HEK293 (cell line): Measurements from ENCODE around the gene ABCE1.

Experiments
- GLI4 ChIP-seq: fragments of 450-650 bp; formaldehyde crosslinking; IDR thresholded peaks from 2 replicates; pipeline ENCODE4 v1.5.1; 2016; ENCODE audit warnings: missing biosample characterization, missing genetic modification characterization
- ZNF114 ChIP-seq: fragments of 450-650 bp; formaldehyde crosslinking; IDR thresholded peaks from 2 replicates; pipeline ENCODE4 v1.5.0; 2017; ENCODE audit warnings: missing biosample characterization, missing genetic modification characterization
- ZNF341 ChIP-seq: fragments of 450-650 bp; formaldehyde crosslinking; IDR thresholded peaks from 2 replicates; pipeline ENCODE4; 2016; ENCODE audit warnings: low read depth, missing biosample characterization, missing genetic modification characterization
- ZNF792 ChIP-seq: fragments of 450-650 bp; formaldehyde crosslinking; IDR thresholded peaks from 2 replicates; pipeline ENCODE4 v1.5.1; 2016; ENCODE audit warnings: missing biosample characterization, missing genetic modification characterization
- ZNF830 ChIP-seq: fragments of 450-650 bp; IDR thresholded peaks from 2 replicates; pipeline ENCODE4 v1.5.0; 2018; ENCODE audit warnings: missing biosample characterization, missing genetic modification characterization, low read depth, mild to moderate bottlenecking, moderate library complexity

DNA sequence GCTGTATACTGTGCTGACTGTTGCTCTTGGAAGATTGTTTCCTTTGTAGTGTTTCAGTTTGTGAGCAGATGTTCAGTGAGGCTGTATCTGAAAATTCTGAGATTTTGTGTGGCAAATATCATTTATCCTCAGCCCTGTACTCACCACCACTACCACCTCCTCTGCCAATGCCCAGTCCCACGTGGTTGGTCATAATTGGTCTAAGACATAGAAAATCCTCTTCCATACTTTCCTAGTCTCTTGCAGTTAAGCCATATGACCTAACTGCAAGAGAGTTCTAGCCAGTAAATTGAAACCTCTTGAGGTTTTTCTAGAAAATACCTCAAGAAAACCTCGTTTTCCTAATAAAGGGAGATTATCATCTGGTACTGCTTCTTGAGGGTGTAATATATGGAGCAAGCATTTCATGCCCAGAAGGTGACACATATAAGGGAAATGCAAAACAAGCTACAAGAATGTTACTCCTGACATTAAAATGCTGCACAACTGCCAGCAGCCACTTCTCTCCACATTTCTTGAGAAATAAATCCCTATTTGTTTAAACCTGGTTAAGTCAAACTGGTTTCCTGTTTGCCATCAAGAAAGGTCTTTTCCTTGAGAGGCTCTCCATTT is 32.8 kb downstream of the ABCE1 start:
- TF ChIP-seq ZNF114 (tag by site-specific recombination) (no peak), ZNF830 (tag by site-specific recombination) (no peak), ZNF792 (tag by site-specific recombination) (no peak), ZNF341 (tag by site-specific recombination) (no peak), GLI4 (tag by site-specific recombination) (no peak)
